NCI-H2081 (cell line): ENCODE results near the gene NUP88.
A peak's percentile ranks its signal among the peaks of the same experiment; 100 is the strongest.

ENCODE experiments used
- DNase-seq, 2 experiments: peaks; one replicate each; lab custom pipeline; 2025; lab: John Stamatoyannopoulos, UW

Gene NUP88

GRCh38 chr17:5355421-5356129 is 63.9 kb downstream of the NUP88 start:
- DNase-seq = peak in 1 of 2 experiments; percentile 6

DNA sequence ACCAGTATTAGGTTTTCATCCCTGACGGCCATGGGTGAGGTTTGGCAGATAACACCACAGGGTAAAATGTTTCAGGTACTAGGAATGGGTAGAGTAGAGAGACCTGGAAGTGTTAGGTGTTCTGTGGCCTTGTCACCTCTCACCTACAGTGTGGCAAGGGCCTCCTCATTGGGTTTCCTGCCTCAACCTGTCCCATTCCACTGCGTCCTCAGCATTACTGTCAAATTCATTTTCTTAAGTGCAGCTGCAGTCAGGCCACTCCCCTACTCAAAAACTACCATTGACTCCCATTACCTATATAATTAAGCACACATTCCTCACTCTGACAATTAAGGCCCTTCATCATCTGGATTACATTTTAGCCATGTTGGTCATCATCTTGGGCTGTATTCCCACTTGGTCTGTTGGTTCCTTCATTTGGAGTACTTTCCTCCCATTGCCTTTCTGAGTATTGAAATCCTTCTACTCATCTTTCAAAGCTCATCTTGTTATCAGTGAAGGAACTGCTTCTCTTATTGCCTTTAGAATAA is 64.5 kb downstream of the NUP88 start:
- no peak for DNase-seq

- peak in 1 of 2 experiments; percentile 1 for DNase-seq
Observed at GRCh38 chr17:5354310-5354709, 65.2 kb downstream of the NUP88 start.

- DNase-seq = no peak
Observed at GRCh38 chr17:5352681-5353289, 66.7 kb downstream of the NUP88 start.

GRCh38 chr17:5344914-5345313 is 74.5 kb downstream of the NUP88 start:
- no peak for DNase-seq
